ENCODE data around the gene GRN. TPM values are rescaled to one million over a fixed set of nuclear protein-coding genes. Genes with fewer than 3 reads are reported as not detected.
"Not testable (repeated sequence)": the region's sequence is repeated elsewhere in the genome, so short reads cannot be mapped to it uniquely, and the experiment has no call there.

The GRN gene
- polyA plus RNA-seq, 12 donors, result 147 to 278 (median 178) TPM; not detected in 1

DNA sequence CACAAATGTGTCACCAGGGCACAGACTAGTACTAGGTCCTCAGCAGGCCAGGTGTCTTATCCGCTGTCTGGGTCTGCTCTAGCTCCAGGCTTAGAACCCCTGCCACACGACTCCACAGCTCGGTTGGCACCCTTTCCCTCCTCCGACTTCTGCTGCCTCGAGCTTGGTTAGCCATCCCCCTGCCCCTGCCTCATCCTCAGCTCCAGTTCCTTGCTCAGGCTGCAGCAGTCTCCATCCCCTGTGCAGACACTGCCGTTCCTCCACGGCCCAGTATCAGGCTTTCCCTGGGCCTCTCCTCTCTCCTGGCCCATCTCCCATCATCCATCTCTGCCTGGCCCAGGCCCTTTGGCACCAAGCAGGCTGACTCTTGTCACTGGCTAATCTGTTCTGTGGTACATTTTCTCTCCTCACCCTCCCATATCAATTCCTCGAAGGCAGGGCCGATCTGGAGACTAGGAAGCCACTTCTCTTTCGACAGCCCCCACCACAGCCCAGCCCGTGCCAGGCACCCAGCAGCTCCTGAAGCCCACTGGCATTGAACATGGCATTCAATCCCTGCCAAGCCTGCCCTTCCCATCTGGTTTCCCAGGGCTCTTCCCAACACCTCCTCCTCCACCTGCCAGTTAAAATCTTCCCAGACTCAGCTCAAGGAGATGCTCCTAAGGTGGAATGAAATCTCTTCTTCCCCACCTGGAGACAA, 1.4 kb upstream of the GRN start:
- DNase-seq, result no peak

DNA sequence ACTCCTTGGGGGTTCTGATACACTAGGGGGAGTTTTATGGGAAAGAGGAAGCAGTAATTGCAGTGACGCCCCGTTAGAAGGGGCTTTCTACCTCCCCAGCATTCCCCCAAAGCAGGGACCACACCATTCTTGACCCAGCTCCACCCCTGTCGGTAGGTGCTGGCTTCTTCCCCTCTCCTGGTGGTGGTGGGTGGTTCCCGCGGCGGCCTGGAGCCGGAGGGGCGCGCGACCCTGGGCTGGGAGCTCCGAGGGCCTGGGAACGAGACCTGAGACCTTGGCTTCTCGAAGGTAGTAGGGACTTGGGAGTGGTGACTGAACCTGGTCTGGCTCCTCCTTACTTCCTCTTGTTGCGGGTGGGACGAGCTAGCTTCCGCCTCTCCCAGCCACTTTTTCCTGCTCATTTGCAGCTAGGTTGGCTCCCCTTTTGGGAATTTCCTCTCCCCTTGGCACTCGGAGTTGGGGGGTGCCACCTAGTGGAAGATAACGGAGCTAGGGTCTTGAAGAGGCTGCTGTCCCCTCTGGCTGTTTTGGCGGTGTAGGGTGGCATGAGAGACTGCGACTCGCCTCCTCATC, 438 bp downstream of the GRN start:
- no peak for DNase-seq

DNA sequence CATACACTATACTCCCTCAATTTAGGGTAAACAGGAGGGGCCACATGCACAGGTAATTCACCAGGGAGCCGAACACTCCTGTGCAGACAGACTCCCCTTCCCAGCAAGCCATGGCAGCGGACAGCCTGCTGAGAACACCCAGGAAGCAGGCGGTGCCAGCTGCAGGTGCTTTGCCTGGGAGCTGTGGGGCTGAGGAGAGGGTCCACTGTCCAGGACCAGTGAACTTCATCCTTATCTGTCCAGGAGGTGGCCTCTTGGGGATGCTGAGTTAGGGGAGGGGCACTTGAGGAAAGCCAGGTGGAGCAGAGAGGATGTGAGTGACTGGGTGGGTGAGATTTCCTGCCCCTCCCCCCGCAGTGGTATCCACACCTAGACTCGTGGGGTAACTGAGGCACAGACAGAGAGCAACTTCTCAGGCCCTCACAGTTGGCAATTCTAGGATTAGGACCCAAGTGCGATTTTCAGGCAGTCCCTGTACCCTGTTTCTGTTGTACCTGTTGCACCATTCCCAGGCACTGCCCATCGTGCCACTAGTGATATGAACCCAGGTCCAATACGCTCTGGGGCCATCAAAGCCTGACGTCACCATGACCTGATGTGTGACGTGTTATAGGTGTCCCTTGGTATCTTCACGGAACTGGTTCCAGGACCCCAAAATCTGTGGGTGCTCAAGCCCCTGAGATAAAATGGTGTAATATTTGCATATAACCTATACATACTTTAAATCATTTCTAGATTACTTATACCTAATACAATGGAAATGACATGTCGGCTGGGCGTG, 1.2 kb downstream of the GRN start:
- DNase-seq, result no peak

DNA sequence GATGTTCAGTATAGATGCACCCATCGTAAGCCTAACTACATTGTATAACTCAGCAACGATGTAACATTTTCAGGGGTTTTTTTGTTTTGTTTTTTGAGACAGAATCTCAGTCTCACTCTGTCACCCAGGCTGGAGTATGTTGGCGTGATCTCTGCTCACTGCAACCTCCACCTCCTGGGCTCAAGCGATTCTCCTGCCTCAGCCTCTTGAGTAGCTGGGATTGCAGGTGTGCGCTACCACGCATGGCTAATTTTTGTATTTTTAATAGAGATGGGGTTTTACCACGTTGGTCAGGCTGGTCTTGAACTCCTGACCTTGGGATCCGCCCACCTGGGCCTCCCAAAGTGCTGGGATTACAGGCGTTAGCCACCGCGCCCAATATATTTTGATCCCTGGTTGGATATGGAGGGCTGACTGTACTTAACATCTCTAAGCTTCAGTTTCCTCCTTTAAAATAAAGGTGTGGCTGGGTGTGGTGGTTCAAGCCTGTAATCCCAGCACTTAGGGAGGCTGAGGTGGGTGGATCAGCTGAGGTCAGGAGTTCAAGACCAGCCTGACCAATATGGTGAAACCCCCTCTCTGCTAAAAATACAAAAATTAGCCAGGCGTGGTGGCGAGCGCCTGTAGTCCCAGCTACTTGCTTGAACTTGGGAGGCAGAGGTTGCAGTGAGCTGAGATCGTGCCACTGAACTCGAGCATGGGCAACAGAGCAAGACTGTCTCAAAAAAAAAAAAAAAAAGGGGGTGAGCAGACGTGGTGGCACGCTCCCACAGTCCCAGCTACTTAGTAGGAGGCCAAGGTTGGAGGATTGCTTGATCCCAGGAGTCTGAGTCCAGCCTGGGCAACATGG, 2.3 kb downstream of the GRN start:
- DNase-seq, result not testable (repeated sequence)

DNA sequence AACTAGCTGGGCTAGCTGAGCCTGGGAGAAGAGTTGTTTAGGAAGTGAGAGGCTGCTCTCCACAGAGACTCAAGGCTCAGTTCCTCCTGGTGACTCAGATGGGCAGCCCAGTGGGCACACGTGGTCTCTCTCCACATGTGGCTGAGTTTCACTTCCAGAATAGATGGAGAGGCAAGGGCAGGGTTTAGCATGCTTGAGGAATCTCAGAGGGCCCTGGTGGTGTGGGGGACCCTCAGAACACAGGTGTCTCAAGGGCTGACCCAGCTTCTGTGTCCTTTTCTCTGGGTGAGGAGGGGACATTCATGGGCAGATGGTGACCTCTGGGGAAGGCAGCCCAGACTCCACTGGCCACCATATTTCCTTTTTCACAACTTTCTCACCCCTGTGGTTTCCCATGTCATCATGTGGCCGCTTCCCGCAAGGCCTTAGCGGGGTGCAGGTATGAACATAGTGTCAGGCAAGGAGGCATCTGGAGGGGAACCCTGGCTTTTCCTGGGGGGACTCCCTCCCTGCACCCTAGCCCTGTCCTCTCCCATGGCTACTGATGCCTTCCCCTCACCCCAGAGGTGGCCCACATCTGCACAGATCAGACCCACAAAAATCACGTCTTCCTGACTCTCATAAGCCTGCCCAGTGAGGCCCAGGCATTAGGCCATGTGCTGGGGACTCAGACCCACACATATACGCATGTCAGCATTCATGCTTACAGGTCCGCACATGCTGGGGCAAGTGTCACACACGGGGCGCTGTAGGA, 3.3 kb downstream of the GRN start:
- no peak for DNase-seq

DNA sequence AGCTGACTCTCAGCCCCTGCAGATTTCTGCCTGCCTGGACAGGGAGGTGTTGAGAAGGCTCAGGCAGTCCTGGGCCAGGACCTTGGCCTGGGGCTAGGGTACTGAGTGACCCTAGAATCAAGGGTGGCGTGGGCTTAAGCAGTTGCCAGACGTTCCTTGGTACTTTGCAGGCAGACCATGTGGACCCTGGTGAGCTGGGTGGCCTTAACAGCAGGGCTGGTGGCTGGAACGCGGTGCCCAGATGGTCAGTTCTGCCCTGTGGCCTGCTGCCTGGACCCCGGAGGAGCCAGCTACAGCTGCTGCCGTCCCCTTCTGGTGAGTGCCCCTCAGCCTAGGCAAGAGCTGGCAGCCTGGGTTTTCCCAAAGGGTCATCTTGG, 3.9 kb downstream of the GRN start:
- DNase-seq, result no peak

DNA sequence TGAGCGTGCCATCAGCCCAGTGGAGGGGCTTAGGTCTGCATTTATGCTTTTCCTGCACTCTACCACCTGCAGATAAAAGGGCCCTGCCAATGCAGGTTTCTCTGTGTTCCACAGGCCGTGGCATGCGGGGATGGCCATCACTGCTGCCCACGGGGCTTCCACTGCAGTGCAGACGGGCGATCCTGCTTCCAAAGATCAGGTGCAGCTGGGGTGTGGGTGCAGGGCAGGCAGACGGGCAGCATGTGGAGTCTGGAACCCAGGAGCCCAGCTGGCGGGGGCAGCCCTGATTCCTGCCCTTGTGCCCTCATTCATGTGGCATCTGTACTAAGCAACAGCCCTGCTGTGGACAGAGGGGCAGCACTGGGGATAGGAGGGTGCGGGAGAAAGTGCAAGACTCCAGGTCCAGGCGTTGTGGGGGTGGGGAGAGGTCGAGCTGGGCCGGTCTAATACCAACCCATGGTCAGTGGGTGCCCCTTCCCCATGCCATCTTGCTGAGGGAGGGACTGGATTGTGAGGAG, 4.5 kb downstream of the GRN start:
- no peak for DNase-seq

DNA sequence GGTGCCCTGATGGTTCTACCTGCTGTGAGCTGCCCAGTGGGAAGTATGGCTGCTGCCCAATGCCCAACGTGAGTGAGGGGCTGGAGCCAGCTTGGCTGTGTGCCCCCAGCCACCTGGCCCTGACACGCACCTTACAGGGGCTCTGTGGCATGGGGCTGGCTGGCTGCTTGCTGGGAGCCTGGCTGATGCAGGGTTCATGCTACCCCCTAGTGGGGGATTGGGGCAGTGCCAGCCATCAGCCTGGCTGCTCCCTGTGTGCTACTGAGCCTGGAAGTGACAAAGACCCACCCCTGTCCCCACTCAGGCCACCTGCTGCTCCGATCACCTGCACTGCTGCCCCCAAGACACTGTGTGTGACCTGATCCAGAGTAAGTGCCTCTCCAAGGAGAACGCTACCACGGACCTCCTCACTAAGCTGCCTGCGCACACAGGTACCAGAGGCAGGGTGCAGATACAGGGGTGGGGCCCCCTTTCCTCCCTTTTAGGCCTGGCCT, 5.7 kb downstream of the GRN start:
- DNase-seq, result no peak

DNA sequence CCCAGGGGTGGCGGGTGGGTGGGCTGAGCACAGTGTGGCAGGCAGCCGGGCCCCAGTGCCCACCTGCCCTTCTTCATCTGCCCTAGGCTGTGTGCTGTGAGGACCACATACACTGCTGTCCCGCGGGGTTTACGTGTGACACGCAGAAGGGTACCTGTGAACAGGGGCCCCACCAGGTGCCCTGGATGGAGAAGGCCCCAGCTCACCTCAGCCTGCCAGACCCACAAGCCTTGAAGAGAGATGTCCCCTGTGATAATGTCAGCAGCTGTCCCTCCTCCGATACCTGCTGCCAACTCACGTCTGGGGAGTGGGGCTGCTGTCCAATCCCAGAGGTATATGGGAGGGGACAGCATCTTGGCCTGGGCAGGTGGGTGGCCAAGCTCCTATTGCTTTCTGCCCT, 6.4 kb downstream of the GRN start:
- DNase-seq, result no peak

DNA sequence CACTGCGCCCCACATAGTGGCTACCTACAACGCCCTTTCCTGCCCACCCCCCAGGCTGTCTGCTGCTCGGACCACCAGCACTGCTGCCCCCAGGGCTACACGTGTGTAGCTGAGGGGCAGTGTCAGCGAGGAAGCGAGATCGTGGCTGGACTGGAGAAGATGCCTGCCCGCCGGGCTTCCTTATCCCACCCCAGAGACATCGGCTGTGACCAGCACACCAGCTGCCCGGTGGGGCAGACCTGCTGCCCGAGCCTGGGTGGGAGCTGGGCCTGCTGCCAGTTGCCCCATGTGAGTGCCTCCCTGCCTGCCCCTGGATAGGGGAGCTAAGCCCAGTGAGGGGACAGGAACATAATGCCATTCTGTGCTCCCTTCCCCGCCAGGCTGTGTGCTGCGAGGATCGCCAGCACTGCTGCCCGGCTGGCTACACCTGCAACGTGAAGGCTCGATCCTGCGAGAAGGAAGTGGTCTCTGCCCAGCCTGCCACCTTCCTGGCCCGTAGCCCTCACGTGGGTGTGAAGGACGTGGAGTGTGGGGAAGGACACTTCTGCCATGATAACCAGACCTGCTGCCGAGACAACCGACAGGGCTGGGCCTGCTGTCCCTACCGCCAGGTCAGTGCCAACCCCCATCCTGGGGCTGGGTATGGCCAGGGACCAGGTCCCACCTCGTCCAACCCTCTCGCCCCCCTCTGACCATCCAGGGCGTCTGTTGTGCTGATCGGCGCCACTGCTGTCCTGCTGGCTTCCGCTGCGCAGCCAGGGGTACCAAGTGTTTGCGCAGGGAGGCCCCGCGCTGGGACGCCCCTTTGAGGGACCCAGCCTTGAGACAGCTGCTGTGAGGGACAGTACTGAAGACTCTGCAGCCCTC, 7.1 kb downstream of the GRN start:
- DNase-seq, result no peak

DNA sequence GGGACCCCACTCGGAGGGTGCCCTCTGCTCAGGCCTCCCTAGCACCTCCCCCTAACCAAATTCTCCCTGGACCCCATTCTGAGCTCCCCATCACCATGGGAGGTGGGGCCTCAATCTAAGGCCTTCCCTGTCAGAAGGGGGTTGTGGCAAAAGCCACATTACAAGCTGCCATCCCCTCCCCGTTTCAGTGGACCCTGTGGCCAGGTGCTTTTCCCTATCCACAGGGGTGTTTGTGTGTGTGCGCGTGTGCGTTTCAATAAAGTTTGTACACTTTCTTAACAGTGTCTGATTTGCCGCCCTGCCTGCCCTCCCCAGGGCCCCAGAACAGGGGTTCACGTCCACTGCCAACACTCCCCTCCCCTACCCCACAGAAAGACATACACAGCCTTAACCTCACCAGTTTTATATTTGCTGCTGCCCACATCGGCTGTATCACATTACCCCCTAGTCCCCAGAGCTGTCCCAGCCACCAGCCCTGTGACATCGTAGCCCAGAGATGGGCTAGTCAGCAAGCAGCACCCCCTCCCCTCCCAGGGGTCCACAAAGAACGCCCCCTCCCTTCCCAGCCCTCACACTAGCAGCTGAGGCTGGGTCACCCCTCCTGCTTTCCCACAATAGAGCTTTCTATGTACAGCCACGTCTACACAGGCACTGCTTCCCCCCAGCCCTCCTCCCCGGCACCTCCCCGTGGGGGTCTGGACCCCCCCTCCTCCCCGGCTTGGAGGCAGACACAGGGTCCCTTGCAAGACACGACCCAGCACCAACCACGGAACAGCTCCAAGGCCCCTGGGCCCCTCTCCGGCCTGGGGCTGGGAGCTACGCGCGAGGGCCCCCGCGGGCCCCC, 7.9 kb downstream of the GRN start:
- DNase-seq, result no peak

DNA sequence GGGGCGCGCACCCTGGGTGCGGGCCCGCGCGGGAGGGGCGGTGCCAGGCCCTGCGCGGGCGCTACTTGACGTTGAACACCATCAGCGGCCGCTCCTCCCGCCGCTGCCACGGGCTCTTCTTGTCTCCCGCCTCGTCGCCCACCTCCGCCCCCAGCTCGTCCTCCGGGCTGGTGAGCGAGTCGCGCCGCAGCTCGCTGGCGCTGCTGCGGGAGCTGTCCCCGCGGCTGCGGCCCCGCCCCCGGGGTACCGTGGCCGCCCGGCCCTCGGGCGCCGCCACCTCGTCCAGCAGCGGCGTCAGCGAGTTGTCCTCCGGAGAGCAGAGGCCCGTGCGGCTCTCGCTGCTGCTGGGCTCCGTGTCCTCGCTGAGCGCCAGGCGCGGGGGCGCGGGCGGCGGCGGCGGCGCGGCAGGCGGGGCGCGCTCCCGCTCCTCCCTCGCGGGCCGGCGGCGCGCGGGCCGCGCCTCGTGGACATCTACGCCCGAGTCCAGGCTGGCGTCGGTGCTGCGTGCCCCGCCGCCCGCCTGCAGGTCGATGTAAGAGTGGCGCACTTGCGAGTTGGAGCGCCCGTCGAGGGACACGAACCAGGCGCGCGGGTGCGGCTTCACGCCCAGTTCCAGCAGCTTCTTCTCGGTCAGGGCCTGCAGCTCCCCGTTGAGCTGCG, 8.7 kb downstream of the GRN start:
- DNase-seq, result no peak

DNA sequence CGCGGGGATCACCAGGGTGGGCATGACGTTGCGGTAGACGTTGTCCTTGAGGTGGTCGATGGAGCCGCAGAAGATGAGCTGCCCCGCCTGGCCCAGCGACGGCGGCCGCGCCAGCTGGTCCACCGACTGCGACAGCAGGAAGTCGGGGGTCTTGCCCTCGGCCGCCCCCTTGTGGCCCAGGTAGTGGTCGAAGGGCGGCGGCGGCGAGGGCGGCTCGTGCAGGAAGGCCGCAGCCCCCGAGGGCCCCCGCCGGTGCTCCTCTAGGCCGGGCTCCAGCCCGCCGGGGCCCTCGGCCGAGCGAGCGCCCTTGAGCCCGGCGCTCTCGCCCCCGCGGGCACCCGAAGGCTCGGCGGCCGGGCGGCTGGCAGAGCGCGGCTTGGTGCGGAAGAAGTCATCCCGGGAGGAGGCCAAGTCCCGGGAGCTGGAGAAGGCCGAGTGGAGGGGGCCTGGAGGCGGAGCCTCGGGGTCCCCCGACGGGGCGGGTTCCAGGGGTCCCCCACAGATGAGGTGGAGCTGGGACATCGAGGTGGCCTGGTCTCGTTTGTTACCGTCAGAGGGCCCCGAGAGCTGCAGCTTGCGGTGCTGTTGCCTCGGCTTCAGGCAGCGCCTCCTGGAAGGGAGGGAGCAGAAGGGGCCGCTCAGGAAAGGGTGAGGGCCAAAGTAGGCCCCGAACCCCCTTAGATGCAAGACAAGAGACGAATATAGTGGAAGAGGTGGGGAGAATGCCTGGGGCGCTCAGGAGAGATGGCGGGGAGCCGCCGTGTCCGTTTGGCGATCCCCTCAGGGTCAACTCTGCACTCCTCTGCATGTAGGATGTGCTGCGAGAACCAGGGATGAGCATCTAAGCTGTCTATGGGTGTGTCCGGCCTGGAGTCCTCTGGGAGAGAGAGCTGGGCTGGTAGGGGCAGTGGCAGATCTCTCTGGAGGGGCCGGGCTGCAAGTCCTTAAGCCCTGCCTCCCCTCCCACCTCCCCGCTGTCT, 9.8 kb downstream of the GRN start:
- DNase-seq, result no peak

DNA sequence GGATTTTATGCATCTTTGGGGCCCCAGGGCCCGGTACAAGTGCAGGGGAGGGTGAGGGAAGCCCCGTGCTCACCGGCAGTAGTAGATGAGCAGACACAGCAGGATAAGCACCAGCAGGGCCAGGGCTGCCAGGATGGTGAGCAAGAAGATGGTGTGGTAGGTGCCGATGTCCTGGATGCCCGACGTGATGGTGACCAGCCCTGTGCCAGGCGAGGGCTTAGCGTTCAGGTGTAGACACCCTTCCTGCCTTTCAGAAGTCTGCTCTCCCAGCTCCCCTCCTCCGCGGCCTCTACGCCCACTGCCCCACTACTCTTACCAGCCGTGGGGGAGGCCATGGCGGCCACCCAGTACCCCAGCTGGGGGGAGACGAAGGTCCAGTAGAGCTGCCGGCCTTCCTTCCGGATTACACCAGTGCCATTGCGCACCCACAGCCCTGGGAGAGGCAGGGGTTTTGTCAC, 10.6 kb downstream of the GRN start:
- DNase-seq, result no peak

DNA sequence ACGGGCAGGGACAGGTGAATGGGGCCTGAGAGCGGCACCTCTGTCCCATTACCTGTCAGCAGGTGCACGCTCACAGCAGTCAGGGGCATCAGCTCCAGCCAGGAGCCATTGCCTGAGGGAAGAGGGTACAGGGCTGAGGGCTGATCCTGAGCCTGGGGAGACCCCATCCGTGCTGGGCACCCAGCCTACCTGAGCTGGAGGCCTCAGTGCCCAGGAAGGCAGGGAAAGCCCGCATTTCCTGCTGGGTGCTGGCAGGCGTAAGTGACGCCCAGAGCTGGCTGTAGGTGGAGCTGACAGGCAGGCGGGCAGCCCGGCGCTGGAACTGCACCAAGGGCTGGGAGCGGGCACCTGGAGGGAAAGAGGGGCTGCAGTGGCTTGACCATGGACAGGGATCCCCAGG, 11.1 kb downstream of the GRN start:
- no peak for DNase-seq

DNA sequence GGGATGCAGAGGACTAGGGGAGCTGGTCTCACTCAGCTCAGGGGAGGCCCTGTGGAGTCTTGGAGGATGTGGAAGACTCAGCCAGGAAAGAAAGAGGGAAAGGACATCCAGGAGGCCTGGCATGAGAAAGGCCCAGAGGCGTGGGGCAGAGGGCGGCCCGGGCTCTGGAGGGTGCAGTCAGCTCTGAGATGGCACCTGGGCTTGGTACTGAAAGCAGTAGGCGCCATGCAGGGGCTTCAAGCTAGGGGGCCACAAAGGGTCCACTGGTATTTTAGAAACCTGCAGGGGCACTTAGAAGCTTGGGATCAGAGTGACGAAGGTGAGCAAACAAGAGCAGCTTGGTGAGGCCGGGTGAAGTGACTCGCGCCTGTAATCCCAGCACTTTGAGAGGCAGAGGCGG, 13.0 kb downstream of the GRN start:
- no peak for DNase-seq

DNA sequence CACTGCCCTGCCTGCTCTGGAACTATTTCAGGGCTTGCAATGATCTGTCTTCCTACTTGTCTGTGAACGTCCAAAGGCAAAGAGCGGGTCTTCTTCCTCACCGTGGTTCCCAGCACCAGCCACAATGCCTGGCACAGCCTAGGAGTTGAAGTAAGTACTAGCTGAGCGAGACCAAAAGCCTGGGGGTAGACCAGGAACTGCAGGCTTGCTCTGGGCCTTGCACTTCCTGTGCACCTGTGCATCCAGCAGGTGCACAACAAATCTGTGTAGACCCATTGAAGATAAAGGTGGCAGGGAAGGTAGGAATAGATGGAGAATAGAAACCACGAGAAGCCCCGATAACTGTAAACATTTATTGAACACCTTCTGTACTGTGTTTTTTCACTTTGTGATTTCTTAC, 13.9 kb downstream of the GRN start:
- no peak for DNase-seq

Data from muscle of arm (tissue), 12 donors.